Measurements from ENCODE around the gene KIAA0408. TPM values are rescaled to one million over a fixed set of nuclear protein-coding genes. Genes with fewer than 3 reads are reported as not detected.

KIAA0408 gene
- total and polyA plus RNA-seq, 2 of the 8 experiments (the other 6 are each of a cell fraction or from before 2014, with no cell fraction given) = 3.3 to 10.8 TPM

DNA sequence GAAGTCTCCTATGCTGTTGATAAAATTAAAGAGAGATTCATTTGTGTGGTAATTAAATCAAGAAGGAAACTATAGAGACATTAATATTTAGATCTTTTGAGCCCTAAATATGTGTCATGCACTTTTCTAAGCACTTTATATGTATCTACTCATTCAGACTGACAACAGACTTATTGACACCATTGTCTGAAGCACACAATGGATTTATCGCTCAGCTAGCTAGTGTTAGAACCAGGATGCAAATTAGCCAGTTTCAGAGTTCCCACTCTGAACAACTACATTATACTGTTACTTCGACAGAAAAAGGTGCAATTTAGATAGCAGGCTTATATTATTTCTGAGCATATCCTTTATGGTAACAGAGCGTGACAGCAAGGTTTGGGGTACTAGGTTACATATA is 27.7 kb upstream of the KIAA0408 start:
- no peaks in the 10 kb centered on the region for H3K27me3 ChIP-seq (replicated peaks in 1 of 4; ENCODE audit: control insufficient read depth in 3 of 4, extremely low read depth in 1 of 4, insufficient read depth in 3 of 4, low read length in 3 of 4)
- no peak overlapping the region for H2AFZ ChIP-seq (ENCODE audit: low read length)
- no peaks in the 10 kb centered on the region for H3K23me2 ChIP-seq (ENCODE audit: low read depth, low read length)
- 88% methylated on average over 3 of the region's 3 CpGs; no CpG with 5 or more reads in 1 of the 2 experiments for WGBS, 2 experiments (ENCODE audit: extremely low coverage in 1 of 2, insufficient coverage in 1 of 2, insufficient read length in 1 of 2, insufficient replicate concordance in 2 of 2, low coverage in 1 of 2, low lambda C conversion rate in 2 of 2, missing lambda C conversion rate in 1 of 2)
- CTCF ChIA-PET (ENCODE audit: partially characterized antibody) = interaction anchor here (1.2 to 3.7 kb wide), 5 partner anchors 12 to 33 kb away, joined by 3 to 38 read pairs (median 6); partner anchors contain the start of gene MTCL3
- no peak overlapping the region for H3K4ac ChIP-seq (replicated peaks; ENCODE audit: insufficient read length, low read depth, low read length)
- H2BK20ac ChIP-seq (ENCODE audit: low read length) = no peak overlapping the region
- H4K8ac ChIP-seq (ENCODE audit: extremely low read depth, insufficient read depth, low read length) = no peak overlapping the region
- no peak overlapping the region for H3K27ac ChIP-seq (ENCODE audit: low read depth, low read length)
- POLR2A ChIA-PET (ENCODE audit: partially characterized antibody) = interaction anchor here (1.5 to 3.5 kb wide), 3 partner anchors 12 to 29 kb away, joined by 3 to 12 read pairs (median 3); no protein-coding TSS in a partner anchor
- H2BK12ac ChIP-seq (ENCODE audit: low read depth, low read length) = no peak overlapping the region
- no peak overlapping the region for H3K56ac ChIP-seq (replicated peaks; ENCODE audit: insufficient read length, low read depth, low read length)
- H3K79me1 ChIP-seq (ENCODE audit: low read depth, low read length) = no peaks in the 10 kb centered on the region
- no peak overlapping the region for H4K91ac ChIP-seq (replicated peaks; ENCODE audit: insufficient read length, low read length)
- H4K5ac ChIP-seq (ENCODE audit: insufficient read length, low read depth, low read length) = no peak overlapping the region
- H2BK5ac ChIP-seq (ENCODE audit: low read depth, low read length) = no peak overlapping the region
- H3K9ac ChIP-seq (replicated peaks in 1 of 4; ENCODE audit: extremely low read depth in 1 of 4, low read depth in 3 of 4, low read length in 3 of 4) = no peak overlapping the region
- no peak overlapping the region for H3K4me3 ChIP-seq (ENCODE audit: extremely low read depth in 1 of 4, insufficient read depth in 2 of 4, low read depth in 3 of 4, low read length in 4 of 4)
- H4K20me1 ChIP-seq (replicated peaks in 1 of 2; ENCODE audit: control insufficient read depth in 1 of 2, insufficient read depth in 2 of 2, low read length in 2 of 2) = no peaks in the 10 kb centered on the region
- no peak overlapping the region for H3K18ac ChIP-seq (ENCODE audit: extremely low read depth, low read length)
- no peak overlapping the region for H3K14ac ChIP-seq (ENCODE audit: insufficient read length)
- peaks cover 0 to 15% (median 7%) of the 10 kb centered on the region in 4 experiments; a peak in 5 of 8 replicates for H3K36me3 ChIP-seq (ENCODE audit: control insufficient read depth in 2 of 4, insufficient read depth in 4 of 4, low read length in 3 of 4)
- H2BK120ac ChIP-seq (replicated peaks; ENCODE audit: low read depth, low read length) = no peak overlapping the region
- no peaks in the 10 kb centered on the region for H3K79me2 ChIP-seq (ENCODE audit: control insufficient read depth in 1 of 2, insufficient read depth in 2 of 2, low read length in 2 of 2)
- no peak overlapping the region for H2BK15ac ChIP-seq (ENCODE audit: low read length)
- DNase-seq (ENCODE audit: low read depth in 1 of 2, low spot score in 2 of 2) (no peak), FAIRE-seq (no peak)
- no peak overlapping the region for H2AK5ac ChIP-seq (ENCODE audit: low read depth, low read length)
- no peak overlapping the region for H3K4me2 ChIP-seq (ENCODE audit: insufficient read depth in 1 of 2, low read depth in 2 of 2, low read length in 2 of 2)
- H3K9me3 ChIP-seq (ENCODE audit: insufficient read depth in 2 of 2, low read depth in 1 of 2, low read length in 1 of 2) = 0 out of 4 replicates have a peak, but pooled peaks cover 0 to 3% of the 10 kb centered on the region in 2 experiments
- peaks cover 0 to 27% (median 12%) of the 10 kb centered on the region in 4 experiments for H3K4me1 ChIP-seq (replicated peaks in 1 of 4; ENCODE audit: control insufficient read depth in 3 of 4, insufficient read depth in 4 of 4, low read length in 3 of 4)
- no peak overlapping the region for H3K23ac ChIP-seq (ENCODE audit: insufficient read length)
- TF ChIP-seq CBX5 (IDR thresholded peaks at IDR 0.05; ENCODE audit: low read depth, low read length) = no peak
- TF ChIP-seq YY1 (IDR thresholded peaks at IDR 0.05; ENCODE audit: low read depth, low read length) = no peak
- no peak for TF ChIP-seq SIRT6 (IDR thresholded peaks at IDR 0.05; ENCODE audit: low read length)
- TF ChIP-seq SP1 (IDR thresholded peaks at IDR 0.05; ENCODE audit: low read depth, low read length) = no peak
- no peak for TF ChIP-seq SRF (IDR thresholded peaks at IDR 0.05; ENCODE audit: low read depth, low read length)

All from H1 (cell line).